ENCODE results near the gene LRP2BP.
"Not testable (repeated sequence)": the region's sequence is repeated elsewhere in the genome, so short reads cannot be mapped to it uniquely, and the experiment has no call there.

The LRP2BP gene

DNA sequence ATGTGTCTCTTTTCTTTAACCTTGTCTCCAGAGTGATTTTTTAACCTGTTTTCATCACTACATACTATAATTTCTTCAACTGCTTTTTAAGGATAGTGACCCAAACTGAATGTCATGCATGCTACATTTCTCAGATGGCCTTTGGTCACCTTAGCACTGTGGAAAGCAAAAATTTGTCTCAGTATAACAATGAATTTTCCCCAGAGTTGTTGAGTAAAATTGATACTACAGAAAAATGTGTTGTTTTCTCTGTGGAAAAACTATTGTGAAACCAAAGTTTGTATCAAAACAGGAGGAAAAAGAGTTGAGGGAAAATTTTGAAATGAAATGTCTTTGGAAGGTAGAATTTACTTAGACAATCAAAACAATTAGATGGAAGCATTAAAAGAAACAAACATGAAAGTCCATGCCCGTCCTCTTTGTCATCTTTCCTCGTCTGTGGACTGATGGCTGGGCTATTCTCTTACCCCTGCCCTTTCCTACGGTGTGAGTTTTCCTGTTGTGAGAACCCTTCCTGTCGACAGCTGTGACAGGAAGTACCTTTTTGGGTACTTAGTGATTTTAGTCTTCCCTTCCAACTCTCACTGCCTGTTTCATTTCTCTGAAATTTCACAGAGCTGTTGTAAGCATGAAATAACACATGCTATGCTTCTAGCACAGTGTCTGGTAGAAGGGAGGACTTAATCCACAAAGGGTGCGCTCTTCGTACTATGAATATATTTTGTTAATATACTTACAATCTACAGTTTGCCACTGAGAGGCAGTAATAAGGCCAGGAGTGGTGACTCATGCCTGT, 50.8 kb downstream of the LRP2BP start:
- Histone ChIP-seq H3K36me3 (ENCODE audit: insufficient read depth, low read length) (peaks cover 37% of the 10 kb centered on the region), H3K4me3 (ENCODE audit: low read length) (no peak overlapping the region), H3K9me3 (ENCODE audit: low read length) (no peaks in the 10 kb centered on the region)

DNA sequence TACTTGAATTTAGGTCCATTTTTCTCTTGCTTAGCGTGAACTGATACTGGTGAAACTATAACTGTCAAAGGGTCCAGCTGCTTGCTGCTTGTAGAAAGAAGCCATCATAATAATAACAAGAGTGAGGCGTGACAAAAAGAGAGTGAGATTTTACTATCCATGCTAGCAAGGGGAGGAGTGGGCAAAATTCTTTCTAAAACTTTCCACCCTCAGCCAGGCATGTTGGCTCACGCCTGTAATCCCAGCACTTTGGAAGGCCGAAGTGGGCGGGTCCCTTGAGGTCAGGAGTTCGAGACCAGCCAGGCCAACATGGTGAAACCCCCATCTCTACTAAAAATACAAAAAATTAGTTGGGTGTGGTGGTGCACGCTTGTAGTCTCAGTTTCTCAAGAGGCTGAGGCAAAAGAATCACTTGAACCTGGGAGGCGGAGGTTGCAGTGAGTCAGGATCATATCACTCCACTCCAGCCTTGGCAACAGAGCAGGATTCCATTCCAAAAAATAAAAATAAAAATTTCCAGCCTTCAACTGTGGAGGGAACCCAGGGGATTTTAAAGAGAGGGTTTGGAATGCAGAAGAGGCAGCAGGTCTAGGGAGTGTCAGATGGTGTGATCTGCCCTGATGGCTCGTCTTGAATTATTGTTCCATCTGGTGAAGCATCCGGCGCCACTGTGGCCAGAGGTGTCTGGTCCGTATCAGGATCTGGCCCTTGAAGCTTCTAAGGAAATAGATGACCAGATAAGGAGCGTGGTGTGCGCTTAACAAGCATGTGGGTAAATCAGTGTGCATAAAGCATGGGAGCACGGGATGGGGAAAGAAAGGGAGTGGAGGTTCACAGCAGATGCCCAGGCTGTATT, 51.8 kb downstream of the LRP2BP start:
- Histone ChIP-seq H3K4me3 (ENCODE audit: low read length) (no peak overlapping the region), H3K4me1 (ENCODE audit: insufficient read depth, low read length) (no peaks in the 10 kb centered on the region), H2AFZ (ENCODE audit: low read depth, low read length) (no peak overlapping the region), H3K9me3 (ENCODE audit: low read length) (peaks cover 1% of the 10 kb centered on the region), H3K36me3 (ENCODE audit: insufficient read depth, low read length) (peaks cover 31% of the 10 kb centered on the region), H3K27me3 (ENCODE audit: insufficient read depth, low read length) (no peaks in the 10 kb centered on the region)

More for the DNA sequence above, 50.8 kb downstream of the LRP2BP start:
- no peaks in the 10 kb centered on the region for H3K27me3 ChIP-seq (ENCODE audit: insufficient read depth, low read length)
- no peak overlapping the region for H2AFZ ChIP-seq (ENCODE audit: low read depth, low read length)
- no peaks in the 10 kb centered on the region for H3K4me1 ChIP-seq (ENCODE audit: insufficient read depth, low read length)

DNA sequence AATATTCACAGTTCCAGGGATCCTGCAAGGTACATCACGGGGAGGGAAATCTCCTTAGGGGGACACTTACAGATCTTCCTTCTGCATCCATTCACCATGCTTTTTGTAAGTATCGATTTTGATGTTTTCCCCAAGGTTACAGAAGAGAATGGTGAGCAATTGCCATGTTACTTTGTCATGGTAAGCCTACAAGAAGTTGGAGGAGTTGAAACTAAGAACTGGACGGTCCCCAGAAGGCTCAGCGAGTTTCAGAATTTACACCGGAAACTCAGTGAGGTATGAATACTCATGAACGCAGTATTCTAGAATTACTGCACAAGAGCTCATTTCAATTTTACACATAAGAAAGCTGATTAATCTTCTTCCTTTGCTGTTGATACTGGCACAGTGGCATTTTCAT, 53.9 kb downstream of the LRP2BP start:
- no peaks in the 10 kb centered on the region for H3K4me1 ChIP-seq (ENCODE audit: insufficient read depth, low read length)
- peaks cover 1% of the 10 kb centered on the region for H3K9me3 ChIP-seq (ENCODE audit: low read length)
- H2AFZ ChIP-seq (ENCODE audit: low read depth, low read length) = no peak overlapping the region
- H3K4me3 ChIP-seq (ENCODE audit: low read length) = no peak overlapping the region
- no peaks in the 10 kb centered on the region for H3K27me3 ChIP-seq (ENCODE audit: insufficient read depth, low read length)
- peaks cover 18% of the 10 kb centered on the region for H3K36me3 ChIP-seq (ENCODE audit: insufficient read depth, low read length)

DNA sequence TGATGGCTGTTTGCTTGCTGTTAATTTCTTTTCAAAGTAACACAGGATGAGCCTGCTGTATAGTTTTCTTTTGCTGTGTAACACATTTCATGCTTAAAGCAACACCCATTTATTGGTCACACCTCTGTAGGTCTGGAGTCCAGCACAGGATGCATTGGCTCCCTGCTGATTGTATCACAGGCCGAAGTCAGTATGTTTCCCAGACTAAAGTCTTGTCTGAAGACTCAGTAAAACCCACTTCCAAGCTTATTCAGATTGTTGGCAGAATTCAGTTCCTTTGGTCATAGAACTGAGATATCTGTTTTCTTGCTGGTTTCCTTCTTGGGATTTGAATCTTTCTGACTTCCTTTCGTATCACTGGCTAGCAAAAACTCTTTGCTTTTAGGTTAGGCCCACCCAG, 54.3 kb downstream of the LRP2BP start:
- Histone ChIP-seq H3K36me3 (ENCODE audit: insufficient read depth, low read length) (peaks cover 15% of the 10 kb centered on the region), H3K4me1 (ENCODE audit: insufficient read depth, low read length) (no peaks in the 10 kb centered on the region), H2AFZ (ENCODE audit: low read depth, low read length) (no peak overlapping the region), H3K9me3 (ENCODE audit: low read length) (peaks cover 1% of the 10 kb centered on the region), H3K27me3 (ENCODE audit: insufficient read depth, low read length) (no peaks in the 10 kb centered on the region), H3K4me3 (ENCODE audit: low read length) (no peak overlapping the region)

DNA sequence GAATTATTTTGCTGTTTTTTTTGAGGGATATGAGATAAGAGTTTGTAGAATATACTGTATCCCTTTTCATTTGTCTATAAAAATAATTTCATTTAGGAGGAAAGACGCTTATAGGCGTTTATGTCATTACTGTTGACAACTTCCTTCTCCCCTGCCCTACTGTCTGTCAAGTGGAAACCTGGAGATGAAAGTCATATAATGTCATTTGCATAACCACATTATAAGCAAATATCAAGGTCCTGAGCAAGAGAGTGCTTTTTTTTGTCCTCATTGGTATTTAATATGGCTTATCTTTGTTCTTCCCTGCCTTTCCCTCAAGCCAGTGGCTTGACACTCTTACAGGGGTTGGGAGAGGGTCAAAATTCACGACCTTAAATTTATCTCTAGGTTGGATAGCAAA, 55.8 kb downstream of the LRP2BP start:
- no peak overlapping the region for H3K4me3 ChIP-seq (ENCODE audit: low read length)
- no peak overlapping the region for H2AFZ ChIP-seq (ENCODE audit: low read depth, low read length)
- no peaks in the 10 kb centered on the region for H3K27me3 ChIP-seq (ENCODE audit: insufficient read depth, low read length)
- peaks cover 15% of the 10 kb centered on the region for H3K36me3 ChIP-seq (ENCODE audit: insufficient read depth, low read length)
- H3K4me1 ChIP-seq (ENCODE audit: insufficient read depth, low read length) = no peaks in the 10 kb centered on the region
- H3K9me3 ChIP-seq (ENCODE audit: low read length) = peaks cover 1% of the 10 kb centered on the region

DNA sequence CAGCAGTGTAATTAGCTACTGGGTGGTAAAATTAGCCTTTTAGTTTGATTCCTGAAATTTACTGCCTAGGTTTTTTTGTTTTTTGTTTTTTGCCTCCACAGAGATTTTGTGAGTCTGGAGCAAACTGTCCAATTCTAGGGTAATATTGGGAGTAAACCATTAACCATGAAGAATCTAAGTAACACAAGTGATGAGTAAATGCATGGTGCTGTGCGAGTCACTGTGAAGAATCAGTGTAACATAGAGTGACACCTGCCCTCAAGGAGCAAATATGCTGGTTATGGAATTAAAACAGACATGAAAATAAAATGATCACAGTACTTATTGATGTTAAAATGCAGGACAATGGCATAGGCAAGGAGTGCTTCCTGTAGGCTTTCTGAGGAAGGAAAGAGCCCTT, 60.1 kb downstream of the LRP2BP start:
- Histone ChIP-seq H2AFZ (ENCODE audit: low read depth, low read length) (no peak overlapping the region), H3K27me3 (ENCODE audit: insufficient read depth, low read length) (no peaks in the 10 kb centered on the region), H3K9me3 (ENCODE audit: low read length) (peaks cover 1% of the 10 kb centered on the region), H3K4me1 (ENCODE audit: insufficient read depth, low read length) (peaks cover 15% of the 10 kb centered on the region), H3K36me3 (ENCODE audit: insufficient read depth, low read length) (peaks cover 2% of the 10 kb centered on the region), H3K4me3 (ENCODE audit: low read length) (no peak overlapping the region)

DNA sequence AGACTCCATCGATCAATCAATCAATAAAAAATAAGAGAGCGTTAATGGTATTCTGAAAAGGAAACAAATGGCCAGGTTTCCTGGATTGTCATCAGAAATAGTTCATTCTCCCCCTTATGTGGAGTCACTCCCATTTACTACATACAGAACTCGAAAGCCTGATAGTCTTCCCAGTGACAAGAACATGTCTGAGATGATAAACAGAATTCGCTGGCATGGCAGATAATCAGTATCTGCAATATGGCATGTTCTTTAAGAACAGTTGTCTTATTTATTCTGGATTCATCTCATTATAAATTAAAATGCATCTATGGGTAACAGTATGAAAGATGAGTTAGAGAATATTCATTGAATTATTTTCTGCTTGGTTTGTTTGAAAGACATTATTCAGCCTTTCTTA, 61.4 kb downstream of the LRP2BP start:
- Histone ChIP-seq H3K36me3 (ENCODE audit: insufficient read depth, low read length) (no peaks in the 10 kb centered on the region), H3K4me3 (ENCODE audit: low read length) (no peak overlapping the region), H2AFZ (ENCODE audit: low read depth, low read length) (no peak overlapping the region), H3K27me3 (ENCODE audit: insufficient read depth, low read length) (no peaks in the 10 kb centered on the region), H3K9me3 (ENCODE audit: low read length) (peaks cover 8% of the 10 kb centered on the region), H3K4me1 (ENCODE audit: insufficient read depth, low read length) (peaks cover 15% of the 10 kb centered on the region)

DNA sequence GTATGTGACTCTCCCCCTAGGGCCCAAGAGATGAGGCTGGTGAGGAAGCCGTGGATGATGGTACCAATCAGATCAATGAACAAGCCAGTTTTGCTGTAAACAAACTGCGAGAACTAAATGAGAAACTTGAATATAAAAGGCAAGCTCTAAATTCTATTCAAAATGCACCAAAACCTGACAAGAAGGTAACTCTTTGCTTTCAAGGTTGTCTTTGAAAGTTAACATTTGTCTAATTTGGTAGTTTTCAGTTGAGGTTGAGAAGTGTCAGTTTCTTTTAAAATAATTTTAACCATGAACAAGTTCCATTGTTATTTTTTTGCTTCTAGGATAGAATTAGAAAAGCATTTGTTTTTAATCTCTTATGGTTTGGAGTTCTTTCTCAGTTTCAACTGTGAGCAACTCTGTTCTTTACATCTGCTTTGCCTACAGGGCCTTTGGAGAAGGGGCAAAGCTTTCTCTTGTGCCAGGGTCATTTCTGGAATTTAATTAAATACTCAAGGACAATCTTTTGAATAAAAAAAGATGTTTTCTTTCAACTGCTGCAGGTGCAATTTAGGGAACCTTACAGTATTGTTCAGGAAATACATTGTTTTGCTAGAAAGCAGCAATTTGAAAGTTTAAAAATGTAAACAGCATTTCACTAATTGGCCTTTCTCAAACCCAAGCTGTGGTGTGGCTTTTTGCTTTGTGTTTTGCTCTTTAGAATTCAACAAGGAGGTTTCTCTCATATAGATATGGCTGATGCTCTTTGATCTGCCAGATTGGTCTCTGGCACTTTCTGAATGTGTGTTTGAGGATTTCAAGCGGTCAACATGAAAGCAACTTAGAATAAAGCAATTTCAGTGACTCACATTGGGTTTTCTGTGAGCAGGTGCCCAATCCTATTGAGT, 62.9 kb downstream of the LRP2BP start:
- H3K36me3 ChIP-seq (ENCODE audit: insufficient read depth, low read length) = no peaks in the 10 kb centered on the region
- H2AFZ ChIP-seq (ENCODE audit: low read depth, low read length) = peak overlapping the region; percentile 5
- peaks cover 15% of the 10 kb centered on the region for H3K4me1 ChIP-seq (ENCODE audit: insufficient read depth, low read length)
- no peak overlapping the region for H3K4me3 ChIP-seq (ENCODE audit: low read length)
- H3K27me3 ChIP-seq (ENCODE audit: insufficient read depth, low read length) = no peaks in the 10 kb centered on the region
- H3K9me3 ChIP-seq (ENCODE audit: low read length) = peaks cover 12% of the 10 kb centered on the region

DNA sequence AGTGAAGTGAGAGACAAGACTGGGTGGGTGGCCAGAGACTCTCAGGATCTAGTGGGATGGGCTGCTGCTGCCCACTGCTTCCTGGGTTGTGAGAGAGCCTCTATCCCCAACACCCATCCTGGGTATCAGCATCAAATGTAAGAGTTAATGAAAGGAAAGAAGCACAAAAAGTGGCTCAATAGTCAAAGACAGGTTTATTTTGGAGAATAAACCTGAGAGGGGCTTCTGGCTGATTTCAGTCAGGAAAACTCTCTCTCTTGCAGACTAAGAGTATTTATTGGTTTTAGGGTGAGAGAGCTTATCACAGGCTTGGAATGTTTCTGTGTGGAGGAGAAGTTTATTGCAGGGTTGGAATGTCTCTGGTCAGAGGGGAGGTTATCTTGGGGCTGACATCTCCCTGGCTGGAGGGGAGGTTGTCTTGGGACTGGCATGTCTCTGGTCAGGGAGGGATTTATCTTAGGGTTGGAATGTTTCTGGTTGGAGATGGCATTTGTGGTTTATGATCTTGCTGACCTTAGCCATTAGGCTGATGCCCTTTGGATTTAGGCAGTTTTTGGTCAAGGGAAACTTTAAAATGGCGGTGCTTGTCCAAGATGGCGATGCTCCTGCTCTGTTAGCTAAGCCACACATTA, 65.7 kb downstream of the LRP2BP start:
- H3K27me3 ChIP-seq (ENCODE audit: insufficient read depth, low read length); H3K4me3 ChIP-seq (ENCODE audit: low read length); H2AFZ ChIP-seq (ENCODE audit: low read depth, low read length); H3K36me3 ChIP-seq (ENCODE audit: insufficient read depth, low read length): not testable (repeated sequence)
- H3K9me3 ChIP-seq (ENCODE audit: low read length) = peaks cover 12% of the 10 kb centered on the region
- peaks cover 15% of the 10 kb centered on the region for H3K4me1 ChIP-seq (ENCODE audit: insufficient read depth, low read length)

DNA sequence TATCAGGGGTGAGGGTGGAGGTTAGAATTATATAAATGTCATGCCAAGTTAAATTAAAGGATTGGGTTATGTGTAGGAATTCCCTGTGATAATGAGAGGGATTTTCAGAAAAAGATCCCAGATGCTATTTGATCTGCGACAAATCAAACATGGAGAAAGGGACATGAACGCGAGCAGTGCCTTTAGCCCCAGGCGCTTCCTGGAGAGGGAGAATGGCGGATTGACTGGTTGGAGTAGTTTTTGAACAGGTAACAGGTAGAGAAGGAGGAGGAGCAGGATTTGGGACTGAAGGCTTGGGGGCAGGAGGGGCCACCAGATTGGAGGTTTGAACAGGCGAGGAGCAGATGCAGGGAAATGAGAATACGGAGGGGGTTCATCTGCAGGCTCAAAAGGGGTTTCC, 67.1 kb downstream of the LRP2BP start:
- peaks cover 16% of the 10 kb centered on the region for H3K9me3 ChIP-seq (ENCODE audit: low read length)
- peaks cover 6% of the 10 kb centered on the region for H3K36me3 ChIP-seq (ENCODE audit: insufficient read depth, low read length)
- peaks cover 15% of the 10 kb centered on the region for H3K4me1 ChIP-seq (ENCODE audit: insufficient read depth, low read length)
- H3K27me3 ChIP-seq (ENCODE audit: insufficient read depth, low read length) = no peaks in the 10 kb centered on the region
- no peak overlapping the region for H3K4me3 ChIP-seq (ENCODE audit: low read length)
- H2AFZ ChIP-seq (ENCODE audit: low read depth, low read length) = no peak overlapping the region

DNA sequence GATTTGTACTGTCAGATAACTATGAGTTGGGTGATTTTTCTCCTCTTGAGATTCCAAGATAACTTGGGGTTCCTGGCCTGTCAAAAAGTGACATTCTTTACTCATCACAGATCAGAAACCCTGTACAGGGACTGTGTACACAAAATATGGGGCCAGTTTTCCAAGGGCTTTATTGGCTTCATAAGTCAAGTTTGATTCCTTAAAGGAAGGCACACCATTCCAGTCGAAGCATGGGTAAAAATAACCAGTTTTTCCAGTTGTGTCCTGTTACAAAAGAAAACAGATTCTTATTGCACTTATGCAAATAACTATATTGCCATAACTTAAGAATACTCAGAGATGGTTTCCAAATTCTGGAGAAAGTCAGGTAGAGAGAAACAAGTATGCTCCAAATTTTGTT, 70.0 kb downstream of the LRP2BP start:
- H3K27me3 ChIP-seq (ENCODE audit: insufficient read depth, low read length); H3K4me3 ChIP-seq (ENCODE audit: low read length); H2AFZ ChIP-seq (ENCODE audit: low read depth, low read length); H3K4me1 ChIP-seq (ENCODE audit: insufficient read depth, low read length): not testable (repeated sequence)
- Histone ChIP-seq H3K36me3 (ENCODE audit: insufficient read depth, low read length) (peaks cover 11% of the 10 kb centered on the region), H3K9me3 (ENCODE audit: low read length) (peaks cover 16% of the 10 kb centered on the region)

DNA sequence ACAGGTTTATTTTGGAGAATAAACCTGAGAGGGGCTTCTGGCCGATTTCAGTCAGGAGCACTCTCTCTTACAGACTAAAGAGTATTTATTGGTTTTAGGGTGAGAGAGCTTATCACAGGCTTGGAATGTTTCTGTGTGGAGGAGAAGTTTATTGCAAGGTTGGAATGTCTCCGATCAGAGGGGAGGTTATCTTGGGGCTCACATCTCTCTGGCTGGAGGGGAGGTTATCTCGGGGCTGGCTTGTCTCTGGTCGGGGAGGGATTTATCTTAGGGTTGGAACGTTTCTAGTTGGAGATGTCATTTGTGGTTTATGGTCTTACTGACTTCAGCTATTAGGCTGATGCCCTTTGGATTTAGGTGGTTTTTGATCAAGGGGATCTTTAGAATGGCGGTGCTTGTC, 71.4 kb downstream of the LRP2BP start:
- H3K9me3 ChIP-seq (ENCODE audit: low read length) = peaks cover 11% of the 10 kb centered on the region
- H3K4me3 ChIP-seq (ENCODE audit: low read length) = not testable (repeated sequence)

More for the DNA sequence above, 71.4 kb downstream of the LRP2BP start:
- not testable (repeated sequence) for H3K27me3 ChIP-seq (ENCODE audit: insufficient read depth, low read length); H3K4me1 ChIP-seq (ENCODE audit: insufficient read depth, low read length); H2AFZ ChIP-seq (ENCODE audit: low read depth, low read length)
- H3K36me3 ChIP-seq (ENCODE audit: insufficient read depth, low read length) = peaks cover 11% of the 10 kb centered on the region
